HG02943 (cell line): ENCODE measurements around the gene SFMBT1.

Experiments
- ATAC-seq: cut with Tn5 transposase; IDR thresholded peaks from one replicate; pipeline ENCODE4 v1.9.1; 2021; ENCODE audit warnings: mild to moderate bottlenecking, low read depth, moderate library complexity; ENCODE audit not compliant: unreplicated experiment

SFMBT1 gene

DNA sequence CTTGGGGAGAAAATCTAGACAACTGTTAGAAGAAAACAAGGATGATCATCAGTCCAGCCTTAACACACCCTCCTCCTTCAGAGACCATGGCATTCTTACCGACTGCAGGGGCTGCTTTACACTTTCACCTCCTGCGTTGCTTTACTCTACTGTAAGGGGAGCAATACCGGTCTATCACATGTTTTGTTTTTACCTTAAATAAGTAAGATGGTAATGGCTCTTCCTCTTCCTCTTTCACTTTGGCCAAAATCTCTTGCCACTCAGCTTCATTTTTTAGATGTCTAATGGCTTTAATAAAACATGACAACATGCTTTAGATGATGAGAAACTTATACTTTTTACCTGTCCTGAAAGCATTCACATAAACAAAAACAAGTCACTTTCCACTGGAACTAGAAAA lies 115.1 kb downstream of the SFMBT1 start:
- no peak for ATAC-seq

DNA sequence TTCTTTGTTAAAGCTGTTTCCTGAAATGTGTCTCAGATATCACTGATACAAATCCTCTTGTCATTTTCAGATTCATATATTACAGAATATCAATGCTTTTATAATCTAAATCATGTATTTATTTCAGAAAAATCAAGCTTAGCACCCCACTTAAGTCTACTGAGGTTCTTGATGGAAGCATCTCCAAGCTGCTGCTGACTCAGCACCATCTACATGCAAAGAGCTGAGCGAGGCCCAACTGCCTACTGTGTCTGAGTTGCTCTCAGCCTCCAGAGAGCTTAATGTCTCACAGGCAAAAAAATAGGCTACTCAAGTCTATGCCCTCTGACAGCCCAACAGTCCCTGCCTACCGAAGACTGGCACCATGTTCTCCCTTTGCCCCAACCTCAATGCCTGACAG lies 119.3 kb downstream of the SFMBT1 start:
- no peak for ATAC-seq

DNA sequence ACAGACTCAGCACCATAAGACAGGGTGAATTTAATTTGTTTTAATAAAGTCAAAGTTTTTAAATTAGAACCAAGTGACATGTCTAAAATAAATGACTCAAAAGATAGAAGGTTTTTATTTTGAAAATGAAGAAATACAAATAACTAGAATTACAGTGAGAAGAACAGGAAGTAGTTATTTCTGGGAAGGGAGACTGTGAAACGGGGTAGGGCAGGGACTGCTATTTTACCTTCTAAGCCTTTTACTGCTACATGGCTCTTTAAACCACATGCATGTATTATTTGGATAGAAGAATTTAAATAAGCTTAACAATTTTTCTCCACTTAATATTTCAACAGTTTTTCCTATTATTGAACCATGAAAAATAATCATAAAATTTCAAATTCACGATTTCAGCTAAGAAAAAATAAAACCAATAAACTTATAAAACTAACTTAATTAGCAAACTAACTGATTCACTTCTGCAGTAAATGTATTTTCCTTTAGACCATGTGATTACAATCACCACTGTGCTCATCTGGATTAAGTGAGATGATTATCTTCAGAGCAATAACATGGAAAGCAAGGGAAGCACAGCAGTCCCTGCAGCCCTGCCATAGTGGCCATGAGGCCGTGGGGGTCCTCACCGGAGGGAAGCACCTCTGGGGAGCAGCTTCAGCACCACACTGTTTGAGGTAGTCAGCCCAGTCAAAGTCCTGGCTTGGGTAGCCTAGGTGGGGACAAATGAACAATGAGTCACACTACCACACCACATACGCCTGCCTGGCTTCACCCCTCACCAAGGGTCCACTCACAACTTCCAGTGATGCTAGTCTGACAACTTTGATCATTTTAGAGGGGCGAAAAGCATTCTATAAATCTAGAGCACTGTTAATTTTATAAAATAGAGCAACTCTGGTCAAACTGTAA lies 120.2 kb downstream of the SFMBT1 start:
- ATAC-seq: no peak

DNA sequence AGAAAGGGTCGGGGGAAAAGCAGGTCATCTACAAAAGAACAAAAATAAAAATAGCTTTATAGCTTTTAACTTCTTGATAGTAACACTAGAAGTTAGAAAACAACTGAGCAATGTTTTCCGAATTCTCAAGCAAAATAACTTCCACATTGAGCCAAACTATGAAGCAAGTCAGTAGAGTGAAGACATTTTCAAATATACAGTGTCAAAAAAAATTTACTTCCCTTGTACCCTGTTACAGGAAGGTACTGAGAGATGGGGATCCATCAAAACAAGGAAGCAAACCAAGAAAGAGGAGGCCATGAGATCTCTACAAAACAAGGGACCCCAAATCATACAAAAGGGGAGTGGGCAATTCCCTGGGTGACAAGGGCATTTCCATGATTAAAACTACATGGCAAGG lies 121.9 kb downstream of the SFMBT1 start:
- no peak for ATAC-seq

DNA sequence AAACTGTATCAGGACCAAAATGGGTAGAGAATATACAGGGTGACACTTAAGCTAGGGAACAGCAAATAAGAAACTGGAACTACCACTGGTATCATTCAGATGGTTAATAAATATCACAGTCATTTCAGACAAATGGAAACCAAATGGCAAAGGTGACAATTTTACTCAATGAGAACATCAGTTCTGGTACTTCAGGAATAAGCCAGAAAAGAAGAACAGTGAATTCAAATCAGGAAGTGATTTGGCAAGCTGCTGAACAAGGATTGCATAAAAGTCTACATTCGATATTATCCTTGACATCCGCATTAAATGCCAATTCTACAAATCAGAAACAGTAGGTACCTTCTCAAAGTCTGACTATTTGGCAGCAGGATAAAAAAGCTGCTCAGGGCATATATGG lies 125.0 kb downstream of the SFMBT1 start:
- ATAC-seq: no peak

DNA sequence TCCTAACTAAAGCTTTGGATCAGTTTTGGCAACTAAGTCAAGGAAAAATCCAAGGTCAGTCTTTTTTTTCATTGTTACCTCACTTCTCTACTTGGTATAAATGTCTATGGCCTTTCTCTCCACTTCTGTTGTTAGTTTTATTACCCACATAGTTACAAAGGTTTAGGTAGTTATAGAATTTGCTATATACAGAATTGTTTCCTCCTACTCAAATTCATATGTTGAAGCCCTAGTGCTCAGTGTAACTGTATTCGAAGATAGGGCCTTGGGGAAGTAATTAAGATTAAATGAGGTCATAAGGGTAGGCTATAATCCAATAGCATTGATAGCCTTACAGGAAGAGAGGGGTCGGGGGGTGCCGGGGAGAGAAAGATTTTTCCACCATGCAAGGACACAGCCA lies 128.8 kb downstream of the SFMBT1 start:
- ATAC-seq: no peak

DNA sequence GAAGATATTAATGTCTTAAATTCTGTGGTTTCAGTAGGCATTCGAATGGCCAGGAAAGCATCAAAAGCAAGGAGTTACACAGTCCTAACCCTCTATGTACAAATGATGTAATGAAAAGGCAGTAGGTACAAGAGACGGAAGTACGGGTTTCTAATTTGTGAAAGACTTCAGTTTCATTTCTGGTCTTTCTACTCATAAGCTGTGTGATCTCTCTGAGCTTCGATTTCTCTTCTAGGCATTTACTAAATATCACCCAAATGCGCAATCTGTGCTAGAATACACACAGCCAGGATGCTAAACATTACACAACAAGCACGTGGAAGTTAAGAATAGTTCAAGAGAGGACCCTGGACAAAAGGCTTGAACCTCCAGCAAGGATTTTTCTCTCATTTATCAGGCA lies 130.6 kb downstream of the SFMBT1 start:
- no peak for ATAC-seq

DNA sequence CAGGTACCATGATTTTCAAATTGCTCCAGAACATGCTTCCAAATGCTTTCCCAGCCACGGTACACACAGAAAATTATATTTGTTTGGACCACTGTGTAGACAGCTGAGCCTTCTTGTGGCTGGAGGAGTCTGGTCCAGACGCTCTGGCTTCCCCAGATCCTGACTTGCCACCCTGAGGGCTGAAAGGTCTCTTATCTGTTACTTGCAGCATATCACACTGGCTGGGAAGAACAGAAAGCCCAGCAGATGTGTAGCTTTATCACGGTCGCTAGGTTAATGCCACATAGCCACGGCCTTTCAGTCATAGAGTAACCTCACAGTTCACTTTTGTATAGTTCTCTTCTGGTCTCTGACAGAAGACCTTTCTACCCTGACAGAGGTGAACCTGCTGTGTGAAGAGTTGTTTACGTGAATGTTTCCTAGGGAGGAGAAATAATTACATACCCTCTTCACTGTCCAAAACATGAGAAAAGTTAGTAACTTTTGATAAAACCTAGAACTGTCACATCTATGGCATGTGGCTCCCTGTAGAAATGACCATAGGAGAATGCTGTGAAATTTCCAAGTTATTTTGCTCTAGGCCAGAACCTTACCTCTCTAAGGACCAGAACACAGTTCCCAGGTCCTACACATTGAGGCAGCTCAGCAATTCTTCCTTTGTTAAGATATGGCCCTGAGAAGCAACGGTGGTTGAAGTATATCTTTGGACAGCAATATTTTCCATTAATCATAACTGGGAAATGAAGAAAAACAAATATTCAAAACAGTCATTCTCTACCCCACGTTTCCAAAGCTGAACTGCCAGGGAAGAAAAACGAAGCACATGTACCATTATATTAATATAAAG lies 132.8 kb downstream of the SFMBT1 start:
- ATAC-seq: no peak

DNA sequence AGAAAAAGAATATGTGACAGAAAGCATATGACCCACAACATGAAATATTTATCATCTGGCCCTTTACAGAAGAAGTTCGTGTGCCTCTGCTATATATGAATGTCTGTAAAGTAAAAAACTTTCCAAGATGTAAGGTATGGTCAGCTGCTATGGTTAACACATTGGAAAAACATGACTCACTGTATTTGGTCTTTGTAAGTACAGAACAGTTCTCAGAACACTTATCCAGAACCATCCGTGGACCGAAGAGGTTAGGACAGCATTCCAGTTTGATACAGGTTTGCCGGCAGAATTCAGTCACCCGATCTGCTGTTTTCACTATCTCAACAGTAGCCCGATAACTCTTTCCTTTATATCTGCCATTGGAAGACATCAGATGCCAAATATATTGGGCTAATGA lies 135.1 kb downstream of the SFMBT1 start:
- ATAC-seq: no peak

DNA sequence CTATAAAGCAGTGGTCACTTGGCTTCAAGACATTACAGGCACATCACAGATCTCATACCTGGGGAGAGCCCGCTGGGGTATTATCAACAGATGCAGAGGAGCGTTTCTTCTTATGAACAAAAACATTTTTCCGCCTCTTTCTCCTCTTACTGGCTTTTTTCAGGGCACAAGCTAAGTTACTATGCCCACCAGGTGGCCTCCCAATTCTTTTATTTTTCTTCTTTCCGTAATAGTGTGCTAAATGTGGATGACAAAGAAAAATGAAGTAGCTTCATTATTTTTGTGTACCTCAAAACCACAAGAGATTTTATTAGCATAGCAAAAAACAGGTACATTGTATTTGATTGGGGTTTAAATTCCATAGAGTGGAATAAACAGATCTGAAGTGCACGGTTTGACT lies 138.4 kb downstream of the SFMBT1 start:
- no peak for ATAC-seq

DNA sequence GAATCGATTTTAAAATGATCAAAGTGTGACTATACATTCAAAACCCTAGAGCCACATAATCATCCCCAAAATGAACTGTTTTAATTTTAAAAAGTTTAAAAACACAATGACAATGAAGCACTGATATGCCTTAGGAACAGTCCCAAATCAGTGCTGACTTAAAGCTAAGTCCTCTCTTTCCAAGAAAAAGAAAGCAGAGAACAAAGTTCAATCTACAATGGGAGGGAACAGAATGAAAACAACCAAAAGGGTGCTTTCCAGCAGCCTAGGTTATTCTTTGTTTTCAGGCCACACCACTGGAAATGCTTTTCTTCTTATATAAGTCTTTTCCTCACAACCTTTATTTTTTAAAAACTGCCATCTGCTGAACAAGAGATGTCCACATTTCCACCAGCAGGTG lies 141.3 kb downstream of the SFMBT1 start:
- ATAC-seq: no peak

DNA sequence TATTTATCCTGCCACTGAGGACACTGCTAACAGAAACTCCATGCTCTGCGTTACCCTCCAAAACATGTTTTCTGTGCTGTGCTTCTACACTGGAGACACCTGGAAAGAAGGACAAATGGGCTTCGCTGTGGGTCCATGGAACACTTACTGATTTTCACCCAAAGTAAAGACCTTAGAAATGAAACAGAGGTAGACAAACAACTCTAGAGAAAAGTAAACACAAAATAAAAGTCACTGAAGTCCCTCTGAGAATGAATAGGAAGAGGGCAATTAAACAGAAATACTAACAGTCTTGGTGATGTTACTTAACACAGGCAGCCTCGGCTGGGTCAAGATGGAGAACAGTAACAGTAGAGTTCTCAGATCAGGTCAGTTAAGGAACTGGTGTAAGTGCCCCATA lies 141.9 kb downstream of the SFMBT1 start:
- ATAC-seq: no peak

DNA sequence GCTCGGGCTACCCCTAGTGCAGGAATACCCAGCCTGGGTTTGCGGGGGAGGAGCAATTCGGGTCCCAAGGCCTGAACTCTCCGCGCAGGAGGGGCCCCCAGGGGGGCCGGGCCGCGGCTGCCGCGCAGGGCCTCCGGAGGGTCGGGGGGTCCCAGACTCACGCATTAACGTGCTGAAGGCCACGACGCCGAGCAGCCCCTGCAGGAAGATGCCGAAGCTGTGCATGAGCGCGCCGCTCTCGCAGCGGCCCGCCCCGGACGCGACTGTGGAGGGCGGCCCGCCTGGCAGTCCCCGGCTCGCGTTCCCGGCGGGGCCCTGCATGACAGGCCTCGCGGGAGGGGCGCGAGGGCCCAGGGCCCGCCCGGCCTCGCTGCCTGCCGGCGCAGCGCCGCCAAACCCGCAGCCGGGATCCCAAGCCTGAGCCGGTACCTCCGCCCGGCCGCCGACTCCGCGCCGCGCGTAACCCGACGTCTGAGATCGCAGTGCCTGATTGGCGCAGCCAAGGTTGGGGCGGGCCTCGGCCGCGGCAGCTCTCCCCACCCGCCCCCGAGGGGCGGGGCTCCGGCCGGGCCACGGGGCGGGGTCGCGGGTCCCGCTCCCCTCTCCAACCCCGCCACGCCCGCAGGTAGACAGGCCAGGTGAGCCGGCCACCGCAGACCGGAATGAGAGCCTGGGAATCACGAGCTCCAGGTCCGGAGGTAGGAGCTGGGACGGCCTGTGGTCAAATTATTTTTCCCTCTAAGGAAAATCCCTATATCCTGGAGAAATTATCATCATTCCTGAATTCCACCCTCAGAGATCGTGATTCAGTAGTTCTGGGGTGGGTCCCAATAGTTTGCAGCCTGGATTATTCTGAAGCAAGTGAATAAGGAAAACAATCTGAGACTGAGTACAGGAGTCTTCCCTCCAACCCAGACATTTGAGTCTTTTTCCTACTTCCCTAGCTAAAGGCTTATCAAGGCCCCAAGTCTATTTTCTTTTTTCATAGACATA lies 148.4 kb downstream of the SFMBT1 start, which contains the start of gene STIMATE:
TSS of gene STIMATE (minus strand) at position 419 of the 993 bp plus-strand sequence. CDS start at position 321, 98 bp downstream.
- peak; percentile 77 for ATAC-seq

DNA sequence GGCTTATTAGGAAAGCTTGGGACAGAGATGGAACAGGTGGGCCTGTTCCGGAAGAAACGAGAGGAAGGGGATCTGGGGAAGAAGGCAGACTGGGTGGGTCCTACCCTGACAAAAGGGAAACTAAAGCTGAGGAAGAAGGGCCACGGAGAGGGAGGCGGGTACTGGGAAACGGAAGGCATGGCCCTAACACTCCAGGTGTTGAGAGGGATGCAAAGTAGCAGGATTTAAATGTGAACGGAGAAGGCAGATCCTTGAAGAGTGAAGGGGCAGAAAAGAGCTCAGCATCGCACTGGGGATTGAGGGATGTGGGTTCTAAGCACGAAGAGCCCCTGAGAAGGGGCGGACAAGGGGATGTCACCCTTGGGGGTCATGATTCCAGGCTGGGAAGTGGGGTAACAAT lies 149.3 kb downstream of the SFMBT1 start:
- ATAC-seq: no peak

DNA sequence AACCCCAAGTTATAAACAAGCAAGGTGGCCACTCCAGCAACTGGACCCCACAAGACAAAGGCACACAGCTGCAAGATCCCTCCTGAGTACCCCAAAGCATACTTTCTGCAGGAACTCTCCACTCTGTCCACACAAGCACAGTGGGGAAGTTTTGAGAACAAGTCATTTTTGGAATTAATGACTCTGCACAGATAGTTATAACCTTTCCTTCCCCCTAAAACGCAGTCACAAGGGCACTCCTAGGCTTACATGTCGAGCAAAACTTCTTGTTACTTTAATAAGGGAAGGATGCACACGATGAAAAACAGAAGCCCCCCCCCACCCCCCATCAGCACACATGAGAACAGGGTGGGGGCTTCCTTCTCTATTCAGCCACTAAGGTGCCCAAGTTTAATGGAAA lies 149.7 kb downstream of the SFMBT1 start:
- ATAC-seq: no peak

DNA sequence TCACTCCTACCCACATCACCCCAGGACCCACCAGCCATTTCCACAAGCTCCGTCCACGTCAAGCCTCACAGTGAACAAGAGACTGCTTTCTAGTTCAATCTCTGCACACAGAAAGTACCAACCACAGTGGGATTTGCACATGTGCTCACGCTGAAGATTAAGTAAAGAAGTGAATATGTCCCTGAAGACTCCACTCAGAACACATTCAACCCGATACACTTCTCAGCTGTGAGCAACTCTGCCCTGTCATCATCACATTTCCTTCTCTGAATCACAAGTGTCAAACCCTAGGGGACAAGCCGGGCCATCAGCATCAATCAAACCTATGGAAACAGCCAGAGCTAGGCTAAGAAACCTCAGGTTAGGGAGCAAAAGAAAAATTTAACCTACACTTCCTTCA lies 150.5 kb downstream of the SFMBT1 start:
- ATAC-seq: no peak

DNA sequence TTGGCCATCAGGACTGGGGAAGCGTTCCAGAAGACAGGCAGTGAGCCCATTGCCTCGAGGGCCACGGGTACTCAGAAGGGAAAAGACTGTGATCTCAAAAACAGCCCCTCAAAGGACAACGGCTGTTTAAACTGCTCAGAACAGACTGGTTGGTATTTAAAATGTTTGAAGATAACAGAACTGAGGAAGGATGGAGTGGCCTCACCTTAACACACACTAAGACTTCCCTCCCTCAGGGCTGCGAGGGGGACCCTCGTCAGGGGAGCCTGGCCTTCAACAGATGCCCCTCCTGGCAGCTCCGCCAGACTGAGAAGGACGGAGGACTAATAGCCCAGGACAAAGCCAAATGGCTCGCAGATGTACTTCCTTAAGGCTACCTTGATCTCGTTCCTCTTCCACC lies 151.1 kb downstream of the SFMBT1 start:
- no peak for ATAC-seq

DNA sequence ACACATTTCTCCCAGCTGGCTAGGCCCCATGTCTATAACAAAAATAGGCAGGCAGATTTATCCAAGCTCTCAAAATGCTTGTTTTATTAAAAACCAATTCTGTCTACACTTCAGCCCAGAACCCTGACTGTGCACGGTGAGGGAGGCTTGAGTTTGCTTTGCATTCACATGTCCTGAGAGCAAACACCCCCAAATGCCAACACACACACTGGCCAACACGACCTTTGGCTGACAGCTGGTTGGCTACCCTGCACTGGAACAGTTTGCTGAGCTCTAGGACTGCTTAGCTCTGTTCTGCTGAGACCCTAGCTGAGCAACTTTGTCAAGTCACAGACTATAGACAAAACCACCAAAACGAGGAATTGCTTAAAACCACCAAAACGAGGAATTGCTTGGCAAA lies 152.2 kb downstream of the SFMBT1 start:
- ATAC-seq: no peak

DNA sequence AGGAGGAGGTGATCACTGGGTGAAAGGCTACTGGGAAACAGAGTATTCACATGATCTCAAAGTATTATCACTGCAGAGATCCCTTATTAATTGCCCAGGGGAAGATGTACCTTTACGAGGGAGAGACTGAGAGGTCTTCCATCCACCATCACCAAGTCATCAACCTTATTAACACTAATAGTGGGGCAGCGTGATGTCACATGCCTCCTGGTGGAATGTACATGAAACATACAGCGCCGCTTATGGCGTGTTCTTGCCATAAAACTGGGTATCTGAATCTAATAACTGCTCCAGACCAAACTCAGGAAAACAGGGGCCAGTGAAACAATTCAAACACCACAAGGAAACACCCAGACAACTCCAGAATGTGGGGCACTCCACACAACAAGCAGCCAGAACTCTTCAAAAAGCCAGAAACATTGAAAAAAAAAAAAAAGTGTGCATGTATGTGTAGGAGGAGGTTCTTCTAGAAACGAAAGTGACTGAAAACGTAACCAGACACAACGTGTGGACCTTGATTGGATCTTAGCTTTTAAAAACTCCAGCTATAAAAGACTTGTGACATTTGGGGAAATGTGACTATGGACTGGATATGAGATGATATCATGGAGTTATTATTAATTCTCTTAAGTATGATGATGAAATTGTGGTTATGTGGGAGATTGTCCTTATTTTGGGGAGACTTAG lies 153.1 kb downstream of the SFMBT1 start:
- no peak for ATAC-seq

DNA sequence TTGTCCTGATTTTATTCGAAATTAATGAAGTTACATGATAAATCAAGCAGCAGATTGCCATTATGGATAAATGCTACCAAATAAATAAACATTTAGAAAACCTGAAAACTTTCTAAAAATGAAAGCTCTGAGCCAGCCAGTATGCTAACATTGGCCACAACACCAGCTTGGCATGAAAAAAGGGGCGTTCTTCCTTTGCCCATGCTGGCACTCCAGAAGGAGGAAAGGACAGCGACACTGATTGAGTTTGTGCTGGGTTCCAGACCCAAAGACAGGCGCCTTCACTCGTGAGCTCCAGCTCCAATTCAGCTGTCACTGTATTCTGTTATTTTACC lies 153.6 kb downstream of the SFMBT1 start:
- no peak for ATAC-seq
